Measurements from ENCODE around the gene STAT5A.
"Not testable (repeated sequence)": the region's sequence is repeated elsewhere in the genome, so short reads cannot be mapped to it uniquely, and the experiment has no call there.

The STAT5A gene

GRCh38 chr17:42285346-42286050 lies 2.8 kb upstream of the STAT5A start:
- no peak for DNase-seq (ENCODE audit: low read depth, low spot score)

GRCh38 chr17:42286411-42287221 lies 1.7 kb upstream of the STAT5A start:
- DNase-seq (ENCODE audit: low read depth, low spot score), result no peak

DNA sequence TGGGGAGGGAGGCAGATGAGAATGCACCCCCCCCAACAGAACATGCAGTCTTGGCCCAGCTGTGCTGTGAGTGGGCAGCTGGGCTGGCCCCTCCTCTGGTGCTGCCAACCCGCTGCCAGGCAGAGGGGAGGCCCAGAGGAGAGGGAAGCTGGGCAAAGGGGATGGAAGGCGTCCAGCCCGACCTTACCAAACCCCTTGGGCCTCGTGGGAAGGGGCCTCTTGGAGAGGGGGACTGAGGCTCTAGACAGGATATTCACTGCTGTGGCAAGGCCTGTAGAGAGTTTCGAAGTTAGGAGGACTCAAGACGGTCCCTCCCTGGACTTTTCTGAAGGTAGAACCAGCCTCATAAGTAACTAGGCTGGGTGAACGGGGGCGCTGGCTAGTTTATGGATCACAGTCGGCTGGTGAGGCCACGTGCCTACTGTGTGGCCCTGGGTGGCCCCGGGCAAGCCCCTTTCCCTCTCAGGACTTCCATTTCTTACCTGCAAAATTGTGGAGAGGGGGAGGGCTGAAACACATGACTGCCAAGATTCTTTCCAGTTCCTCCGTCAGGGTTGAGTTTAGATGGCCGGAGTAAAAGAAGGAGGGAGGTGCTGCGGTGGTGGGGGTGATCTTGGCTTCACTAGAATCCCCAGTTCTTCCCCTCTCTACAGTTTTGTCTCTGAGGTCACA lies 857 bp upstream of the STAT5A start:
- no peak for DNase-seq (ENCODE audit: low read depth, low spot score)

- peak; percentile 25 for DNase-seq (ENCODE audit: low read depth, low spot score)
Observed at GRCh38 chr17:42288803-42289610, 709 bp downstream of the STAT5A start.

DNA sequence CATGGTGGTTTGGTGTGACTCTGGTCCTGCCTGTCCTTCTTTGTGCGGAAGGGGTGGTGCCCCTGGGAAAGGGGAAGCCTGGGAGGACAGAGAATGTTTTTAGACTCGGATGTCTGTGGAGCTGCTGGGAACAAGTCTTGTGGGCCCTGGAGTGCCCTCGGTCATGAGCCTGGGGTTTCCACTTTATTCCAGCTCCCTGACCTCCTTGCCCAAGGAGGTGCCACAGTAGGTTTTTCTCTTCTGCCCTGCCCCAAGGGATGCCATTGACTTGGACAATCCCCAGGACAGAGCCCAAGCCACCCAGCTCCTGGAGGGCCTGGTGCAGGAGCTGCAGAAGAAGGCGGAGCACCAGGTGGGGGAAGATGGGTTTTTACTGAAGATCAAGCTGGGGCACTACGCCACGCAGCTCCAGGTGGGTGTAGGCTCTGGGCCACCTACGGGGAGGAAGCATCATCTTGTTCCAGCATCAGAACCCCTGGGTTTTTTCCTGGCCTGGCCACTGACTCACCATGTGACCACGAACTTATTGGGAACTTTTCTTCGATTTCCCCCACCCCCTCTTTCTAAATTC lies 1.4 kb downstream of the STAT5A start:
- peak; percentile 29 for DNase-seq (ENCODE audit: low read depth, low spot score)

- DNase-seq (ENCODE audit: low read depth, low spot score), result no peak
Observed at GRCh38 chr17:42290577-42290976, 2.3 kb downstream of the STAT5A start.

DNA sequence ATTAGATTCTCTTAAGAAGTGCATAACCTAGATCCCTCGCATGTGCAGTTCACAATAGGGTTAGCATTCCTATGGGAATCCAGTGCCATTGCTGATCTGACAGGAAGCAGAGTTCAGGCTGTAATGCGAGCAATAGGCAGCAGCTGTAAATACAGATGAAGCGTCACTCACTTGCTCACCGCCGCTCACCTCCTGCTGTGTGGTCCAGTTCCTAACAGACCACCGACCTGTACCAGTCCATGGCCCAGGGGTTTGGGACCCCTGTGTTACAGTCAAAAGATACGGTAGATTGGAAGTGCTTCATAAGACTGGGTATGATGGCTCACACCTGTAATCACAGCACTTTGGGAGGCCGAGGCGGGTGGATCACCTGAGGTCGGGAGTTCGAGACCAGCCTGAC lies 2.8 kb downstream of the STAT5A start:
- no peak for DNase-seq (ENCODE audit: low read depth, low spot score)

GRCh38 chr17:42294469-42295398 lies 6.4 kb downstream of the STAT5A start:
- DNase-seq (ENCODE audit: low read depth, low spot score), result no peak

DNA sequence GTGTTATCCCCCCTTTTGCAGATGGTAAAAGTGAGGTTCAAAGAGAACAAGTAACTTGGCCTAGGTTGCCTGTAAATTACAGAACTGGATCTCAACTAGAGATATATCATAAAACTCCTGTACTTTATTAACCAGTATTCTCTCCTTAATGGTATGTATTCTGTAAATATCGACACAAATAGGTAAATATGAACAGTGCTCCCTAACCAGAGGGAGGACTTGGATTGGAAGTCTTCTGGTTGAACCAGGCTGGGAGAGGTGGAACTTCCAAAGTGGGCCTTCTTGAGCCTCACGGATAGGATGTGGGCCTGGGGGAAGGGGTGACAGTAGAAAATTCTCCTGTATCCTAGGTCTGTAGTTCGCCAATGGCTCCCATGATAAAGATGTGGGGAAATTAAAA lies 7.7 kb downstream of the STAT5A start:
- no peak for DNase-seq (ENCODE audit: low read depth, low spot score)

GRCh38 chr17:42297775-42298174 lies 9.5 kb downstream of the STAT5A start:
- DNase-seq (ENCODE audit: low read depth, low spot score), result not testable (repeated sequence)

GRCh38 chr17:42299361-42299760 lies 11.1 kb downstream of the STAT5A start:
- DNase-seq (ENCODE audit: low read depth, low spot score), result not testable (repeated sequence)

DNA sequence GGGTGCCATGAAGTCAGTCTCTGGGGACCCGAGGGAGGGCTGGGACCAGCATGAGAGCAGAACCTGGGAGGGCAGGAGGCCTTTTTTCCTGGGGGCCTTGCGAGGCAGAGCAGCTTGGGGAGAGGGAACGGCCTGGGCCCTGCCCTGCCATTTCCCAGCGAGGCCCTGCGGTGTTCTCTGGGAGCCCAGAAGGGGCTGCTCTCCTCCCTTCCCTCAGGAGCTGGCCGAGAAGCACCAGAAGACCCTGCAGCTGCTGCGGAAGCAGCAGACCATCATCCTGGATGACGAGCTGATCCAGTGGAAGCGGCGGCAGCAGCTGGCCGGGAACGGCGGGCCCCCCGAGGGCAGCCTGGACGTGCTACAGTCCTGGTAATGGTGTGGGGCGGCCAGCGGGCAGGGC lies 11.6 kb downstream of the STAT5A start:
- DNase-seq (ENCODE audit: low read depth, low spot score), result not testable (repeated sequence)

DNA sequence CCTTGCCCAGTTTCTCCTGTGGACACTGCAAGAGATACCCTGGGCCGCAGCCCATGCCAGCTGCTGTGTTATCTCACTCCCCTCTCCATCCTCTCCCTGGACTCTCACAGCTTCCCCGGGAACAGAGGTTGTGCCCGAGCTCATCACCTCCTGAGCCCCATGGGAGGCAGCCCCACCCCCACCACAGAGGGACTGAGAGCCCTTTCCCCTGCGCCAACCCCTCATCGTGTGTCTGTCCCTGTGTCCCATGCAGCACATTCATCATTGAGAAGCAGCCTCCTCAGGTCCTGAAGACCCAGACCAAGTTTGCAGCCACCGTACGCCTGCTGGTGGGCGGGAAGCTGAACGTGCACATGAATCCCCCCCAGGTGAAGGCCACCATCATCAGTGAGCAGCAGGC lies 12.7 kb downstream of the STAT5A start:
- DNase-seq (ENCODE audit: low read depth, low spot score), result no peak

DNA sequence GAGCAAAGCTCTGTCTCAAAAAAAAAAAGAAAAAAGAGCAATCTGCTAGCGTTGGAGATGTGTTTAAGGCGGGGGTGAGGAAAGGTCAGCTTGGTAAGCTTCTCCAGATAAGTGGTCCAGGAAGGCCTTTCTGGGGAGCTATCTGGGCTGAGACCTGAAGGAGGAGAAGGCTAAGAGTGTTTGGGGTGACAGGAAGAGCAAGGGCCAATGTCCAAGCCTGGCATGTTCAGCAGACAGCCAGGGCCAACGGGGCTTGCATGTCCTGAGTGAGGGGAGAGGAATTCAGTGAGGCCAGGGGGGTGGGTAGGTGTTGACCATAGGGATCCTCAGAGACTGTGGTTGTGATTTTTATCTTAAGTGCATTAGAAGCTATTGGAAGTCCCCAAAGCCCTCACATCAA lies 15.4 kb downstream of the STAT5A start:
- DNase-seq (ENCODE audit: low read depth, low spot score), result no peak

DNA sequence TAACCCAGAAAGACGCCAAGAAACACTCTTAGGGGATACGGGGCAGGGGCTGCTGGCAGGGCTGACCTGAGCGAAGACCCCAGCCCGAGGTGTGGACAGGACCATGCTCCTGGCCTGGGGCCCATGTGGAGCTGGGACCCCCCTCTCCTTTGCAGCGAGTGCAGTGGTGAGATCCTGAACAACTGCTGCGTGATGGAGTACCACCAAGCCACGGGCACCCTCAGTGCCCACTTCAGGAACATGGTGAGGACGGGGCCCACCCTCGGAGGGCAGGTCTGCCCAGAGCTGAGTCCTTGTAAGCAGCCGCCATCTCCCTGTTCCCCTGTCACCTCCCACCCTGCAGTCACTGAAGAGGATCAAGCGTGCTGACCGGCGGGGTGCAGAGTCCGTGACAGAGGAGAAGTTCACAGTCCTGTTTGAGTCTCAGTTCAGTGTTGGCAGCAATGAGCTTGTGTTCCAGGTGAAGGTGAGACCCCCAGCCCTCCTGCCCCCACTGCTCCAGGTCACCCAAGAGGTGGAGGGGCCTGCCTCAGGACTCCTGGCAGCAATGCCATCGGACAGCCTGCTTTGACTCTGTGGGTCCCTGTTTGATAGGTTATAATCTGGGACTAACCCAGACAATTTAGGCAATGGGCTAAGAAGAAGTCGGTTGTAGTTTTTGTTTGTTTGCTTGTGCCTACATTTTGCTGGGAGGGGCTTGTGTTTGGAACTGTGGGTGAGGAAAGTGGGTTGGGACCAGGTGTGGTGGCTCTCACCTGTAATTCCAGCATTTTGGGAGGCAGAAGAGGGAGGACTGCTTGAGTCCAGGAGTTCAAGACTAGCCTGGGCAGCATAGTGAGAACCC lies 16.1 kb downstream of the STAT5A start:
- DNase-seq (ENCODE audit: low read depth, low spot score), result no peak

DNA sequence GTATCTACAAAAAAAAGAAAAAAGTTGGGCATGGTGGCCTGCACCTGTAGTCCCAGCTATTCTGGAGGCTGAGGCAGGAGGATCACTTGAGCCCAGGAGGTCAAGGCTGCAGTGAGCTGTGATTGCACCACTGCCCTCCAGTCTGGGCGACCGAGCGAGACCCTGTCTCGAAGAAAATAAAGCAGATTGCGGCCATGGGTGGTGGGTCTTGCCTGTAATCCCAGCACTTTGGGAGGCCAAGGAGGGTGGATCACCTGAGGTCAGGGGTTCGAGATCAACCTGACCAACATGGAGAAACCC lies 16.7 kb downstream of the STAT5A start:
- DNase-seq (ENCODE audit: low read depth, low spot score), result not testable (repeated sequence)

DNA sequence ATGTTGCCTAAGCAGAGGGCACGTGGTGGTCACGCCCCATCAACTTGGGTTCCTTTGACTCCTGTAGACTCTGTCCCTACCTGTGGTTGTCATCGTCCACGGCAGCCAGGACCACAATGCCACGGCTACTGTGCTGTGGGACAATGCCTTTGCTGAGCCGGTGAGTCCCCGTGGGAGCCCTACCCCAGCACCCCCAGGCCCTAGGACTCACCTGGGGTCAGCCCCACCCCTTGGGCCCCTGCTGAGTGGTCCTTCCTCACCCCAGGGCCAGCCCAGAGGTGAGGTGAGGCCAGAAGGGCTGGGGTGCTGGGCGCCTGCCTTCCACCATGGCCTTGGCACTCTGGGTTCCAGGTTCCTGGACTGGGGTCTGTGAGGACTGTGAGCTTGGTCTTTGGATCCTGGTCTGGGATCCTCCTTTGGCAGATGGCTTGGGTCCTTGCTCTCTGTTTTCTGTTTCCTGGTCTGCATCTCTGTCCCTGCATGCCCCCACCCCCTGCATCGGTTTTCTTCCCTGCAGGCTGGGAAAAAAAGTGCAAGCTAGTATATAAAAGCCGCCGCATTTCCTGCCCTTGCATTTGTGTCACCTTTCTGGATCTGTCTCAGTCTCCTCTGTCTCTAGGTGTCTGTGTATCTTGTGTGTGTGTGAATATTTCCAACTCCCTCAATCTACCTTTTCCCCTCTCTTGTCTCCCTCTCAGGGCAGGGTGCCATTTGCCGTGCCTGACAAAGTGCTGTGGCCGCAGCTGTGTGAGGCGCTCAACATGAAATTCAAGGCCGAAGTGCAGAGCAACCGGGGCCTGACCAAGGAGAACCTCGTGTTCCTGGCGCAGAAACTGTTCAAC lies 17.5 kb downstream of the STAT5A start:
- DNase-seq (ENCODE audit: low read depth, low spot score), result no peak

GRCh38 chr17:42306385-42306667 lies 18.0 kb downstream of the STAT5A start:
- DNase-seq (ENCODE audit: low read depth, low spot score), result no peak
